Measurements from ENCODE around the gene RANGAP1. TPM values are rescaled to one million over a fixed set of nuclear protein-coding genes. Genes with fewer than 3 reads are reported as not detected.

Gene RANGAP1
- total and polyA plus RNA-seq, 2 of the 8 experiments (the other 6 are each of a cell fraction or from before 2014, with no cell fraction given), result 121 to 171 TPM

DNA sequence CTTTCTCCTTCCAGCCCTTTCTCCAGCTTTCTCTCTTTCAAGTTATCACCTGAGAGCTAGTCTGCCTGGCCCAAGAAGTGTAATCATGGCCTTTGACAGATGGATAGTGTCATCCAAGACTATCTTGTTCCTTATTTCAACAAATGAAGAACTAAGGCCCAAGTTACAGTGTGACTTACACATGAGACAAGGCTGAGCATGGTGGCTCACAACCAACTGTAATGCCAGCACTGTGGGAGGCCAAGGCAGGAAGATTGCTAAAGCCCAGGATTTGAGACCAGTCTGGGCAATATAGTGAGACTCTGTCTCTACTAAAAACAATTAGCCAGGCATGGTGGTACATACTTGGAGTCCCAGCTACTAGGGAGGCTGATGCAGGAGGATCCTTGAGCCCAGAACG, 3.7 kb upstream of the RANGAP1 start (continued):
- TF ChIP-seq, protein P1, sequence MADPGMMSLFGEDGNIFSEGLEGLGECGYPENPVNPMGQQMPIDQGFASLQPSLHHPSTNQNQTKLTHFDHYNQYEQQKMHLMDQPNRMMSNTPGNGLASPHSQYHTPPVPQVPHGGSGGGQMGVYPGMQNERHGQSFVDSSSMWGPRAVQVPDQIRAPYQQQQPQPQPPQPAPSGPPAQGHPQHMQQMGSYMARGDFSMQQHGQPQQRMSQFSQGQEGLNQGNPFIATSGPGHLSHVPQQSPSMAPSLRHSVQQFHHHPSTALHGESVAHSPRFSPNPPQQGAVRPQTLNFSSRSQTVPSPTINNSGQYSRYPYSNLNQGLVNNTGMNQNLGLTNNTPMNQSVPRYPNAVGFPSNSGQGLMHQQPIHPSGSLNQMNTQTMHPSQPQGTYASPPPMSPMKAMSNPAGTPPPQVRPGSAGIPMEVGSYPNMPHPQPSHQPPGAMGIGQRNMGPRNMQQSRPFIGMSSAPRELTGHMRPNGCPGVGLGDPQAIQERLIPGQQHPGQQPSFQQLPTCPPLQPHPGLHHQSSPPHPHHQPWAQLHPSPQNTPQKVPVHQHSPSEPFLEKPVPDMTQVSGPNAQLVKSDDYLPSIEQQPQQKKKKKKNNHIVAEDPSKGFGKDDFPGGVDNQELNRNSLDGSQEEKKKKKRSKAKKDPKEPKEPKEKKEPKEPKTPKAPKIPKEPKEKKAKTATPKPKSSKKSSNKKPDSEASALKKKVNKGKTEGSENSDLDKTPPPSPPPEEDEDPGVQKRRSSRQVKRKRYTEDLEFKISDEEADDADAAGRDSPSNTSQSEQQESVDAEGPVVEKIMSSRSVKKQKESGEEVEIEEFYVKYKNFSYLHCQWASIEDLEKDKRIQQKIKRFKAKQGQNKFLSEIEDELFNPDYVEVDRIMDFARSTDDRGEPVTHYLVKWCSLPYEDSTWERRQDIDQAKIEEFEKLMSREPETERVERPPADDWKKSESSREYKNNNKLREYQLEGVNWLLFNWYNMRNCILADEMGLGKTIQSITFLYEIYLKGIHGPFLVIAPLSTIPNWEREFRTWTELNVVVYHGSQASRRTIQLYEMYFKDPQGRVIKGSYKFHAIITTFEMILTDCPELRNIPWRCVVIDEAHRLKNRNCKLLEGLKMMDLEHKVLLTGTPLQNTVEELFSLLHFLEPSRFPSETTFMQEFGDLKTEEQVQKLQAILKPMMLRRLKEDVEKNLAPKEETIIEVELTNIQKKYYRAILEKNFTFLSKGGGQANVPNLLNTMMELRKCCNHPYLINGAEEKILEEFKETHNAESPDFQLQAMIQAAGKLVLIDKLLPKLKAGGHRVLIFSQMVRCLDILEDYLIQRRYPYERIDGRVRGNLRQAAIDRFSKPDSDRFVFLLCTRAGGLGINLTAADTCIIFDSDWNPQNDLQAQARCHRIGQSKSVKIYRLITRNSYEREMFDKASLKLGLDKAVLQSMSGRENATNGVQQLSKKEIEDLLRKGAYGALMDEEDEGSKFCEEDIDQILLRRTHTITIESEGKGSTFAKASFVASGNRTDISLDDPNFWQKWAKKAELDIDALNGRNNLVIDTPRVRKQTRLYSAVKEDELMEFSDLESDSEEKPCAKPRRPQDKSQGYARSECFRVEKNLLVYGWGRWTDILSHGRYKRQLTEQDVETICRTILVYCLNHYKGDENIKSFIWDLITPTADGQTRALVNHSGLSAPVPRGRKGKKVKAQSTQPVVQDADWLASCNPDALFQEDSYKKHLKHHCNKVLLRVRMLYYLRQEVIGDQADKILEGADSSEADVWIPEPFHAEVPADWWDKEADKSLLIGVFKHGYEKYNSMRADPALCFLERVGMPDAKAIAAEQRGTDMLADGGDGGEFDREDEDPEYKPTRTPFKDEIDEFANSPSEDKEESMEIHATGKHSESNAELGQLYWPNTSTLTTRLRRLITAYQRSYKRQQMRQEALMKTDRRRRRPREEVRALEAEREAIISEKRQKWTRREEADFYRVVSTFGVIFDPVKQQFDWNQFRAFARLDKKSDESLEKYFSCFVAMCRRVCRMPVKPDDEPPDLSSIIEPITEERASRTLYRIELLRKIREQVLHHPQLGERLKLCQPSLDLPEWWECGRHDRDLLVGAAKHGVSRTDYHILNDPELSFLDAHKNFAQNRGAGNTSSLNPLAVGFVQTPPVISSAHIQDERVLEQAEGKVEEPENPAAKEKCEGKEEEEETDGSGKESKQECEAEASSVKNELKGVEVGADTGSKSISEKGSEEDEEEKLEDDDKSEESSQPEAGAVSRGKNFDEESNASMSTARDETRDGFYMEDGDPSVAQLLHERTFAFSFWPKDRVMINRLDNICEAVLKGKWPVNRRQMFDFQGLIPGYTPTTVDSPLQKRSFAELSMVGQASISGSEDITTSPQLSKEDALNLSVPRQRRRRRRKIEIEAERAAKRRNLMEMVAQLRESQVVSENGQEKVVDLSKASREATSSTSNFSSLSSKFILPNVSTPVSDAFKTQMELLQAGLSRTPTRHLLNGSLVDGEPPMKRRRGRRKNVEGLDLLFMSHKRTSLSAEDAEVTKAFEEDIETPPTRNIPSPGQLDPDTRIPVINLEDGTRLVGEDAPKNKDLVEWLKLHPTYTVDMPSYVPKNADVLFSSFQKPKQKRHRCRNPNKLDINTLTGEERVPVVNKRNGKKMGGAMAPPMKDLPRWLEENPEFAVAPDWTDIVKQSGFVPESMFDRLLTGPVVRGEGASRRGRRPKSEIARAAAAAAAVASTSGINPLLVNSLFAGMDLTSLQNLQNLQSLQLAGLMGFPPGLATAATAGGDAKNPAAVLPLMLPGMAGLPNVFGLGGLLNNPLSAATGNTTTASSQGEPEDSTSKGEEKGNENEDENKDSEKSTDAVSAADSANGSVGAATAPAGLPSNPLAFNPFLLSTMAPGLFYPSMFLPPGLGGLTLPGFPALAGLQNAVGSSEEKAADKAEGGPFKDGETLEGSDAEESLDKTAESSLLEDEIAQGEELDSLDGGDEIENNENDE (IDR thresholded peaks at IDR 0.05; ENCODE audit: insufficient replicate concordance, low read length), result no peak
- TF ChIP-seq NANOG (IDR thresholded peaks at IDR 0.05; ENCODE audit: insufficient read depth, low read depth, low read length, poor library complexity, severe bottlenecking) (no peak), HDAC2 (IDR thresholded peaks at IDR 0.05; ENCODE audit: borderline replicate concordance in 1 of 2, low read depth in 2 of 2, low read length in 2 of 2) (no peak), RFX5 (IDR thresholded peaks at IDR 0.05; ENCODE audit: borderline replicate concordance, low read depth, low read length) (no peak), MAFK (IDR thresholded peaks at IDR 0.05; ENCODE audit: low read depth, low read length) (no peak), CHD1 (IDR thresholded peaks at IDR 0.05; ENCODE audit: low read depth, low read length) (no peak)
